GM21526 (cell line): ENCODE results near the gene TMEM164.

Experiments
- ATAC-seq: cut with Tn5 transposase; IDR thresholded peaks from one replicate; pipeline ENCODE4 v1.9.1; 2021; ENCODE audit warnings: moderate library complexity; ENCODE audit not compliant: unreplicated experiment, low FRiP score

Gene TMEM164

DNA sequence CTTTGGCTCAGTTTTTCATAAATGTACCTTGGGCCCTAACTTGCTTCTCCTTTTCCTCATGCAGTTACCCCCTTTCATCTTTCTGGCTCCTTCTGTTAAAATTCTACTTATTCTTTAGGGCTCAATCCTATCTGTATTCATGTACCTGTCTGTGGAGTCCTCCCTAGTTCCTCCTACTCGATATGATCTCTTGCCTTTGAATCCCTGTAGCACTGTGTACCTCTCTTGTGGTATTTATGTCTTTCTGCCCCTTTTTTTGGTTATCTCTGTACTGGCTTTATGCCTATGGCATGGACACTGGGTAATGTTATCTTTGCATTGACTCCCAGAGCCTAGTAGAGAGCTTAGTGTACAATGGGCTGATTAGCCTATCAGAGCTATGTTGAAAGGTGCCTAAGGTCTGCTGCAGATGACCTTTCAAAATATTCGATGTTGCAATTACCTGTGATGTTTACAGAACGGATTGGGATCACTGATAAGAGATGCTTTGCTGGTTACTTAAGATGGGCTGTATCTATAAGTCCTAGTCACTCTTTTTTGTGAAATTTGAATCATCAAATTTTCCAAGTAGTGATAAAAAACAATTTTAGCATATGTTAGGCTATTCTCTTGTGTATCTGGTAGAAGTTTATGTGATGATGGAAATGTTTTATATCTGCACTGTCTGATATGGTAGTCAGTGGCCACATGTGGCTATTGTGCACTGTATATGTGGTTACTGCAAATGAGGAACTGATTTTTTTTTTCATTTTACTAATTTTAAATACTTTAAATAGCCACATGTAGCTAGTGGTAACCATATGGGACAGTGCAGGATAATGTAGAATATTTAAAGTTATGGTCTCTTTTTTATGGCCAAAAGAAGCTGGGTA is 33.5 kb downstream of the TMEM164 start:
- ATAC-seq: no peak

DNA sequence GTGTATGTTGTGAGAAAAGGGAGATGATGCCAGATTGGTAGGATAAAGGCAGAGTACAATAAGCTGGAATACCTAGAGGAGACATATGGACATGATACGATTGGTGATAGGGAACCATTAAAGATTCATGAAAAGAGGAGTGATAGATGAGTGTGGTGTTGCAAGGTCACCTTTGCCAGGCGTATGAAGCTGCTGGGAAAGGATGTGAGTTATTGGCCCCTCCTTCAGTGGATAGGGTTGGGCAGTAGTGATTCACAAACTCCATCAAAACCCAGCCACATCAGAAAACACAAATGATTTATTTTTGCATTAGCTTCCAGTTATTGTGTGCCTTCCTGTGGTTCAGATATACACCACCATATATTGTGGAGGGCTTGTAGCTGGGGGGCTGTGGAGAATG is 34.3 kb downstream of the TMEM164 start:
- ATAC-seq: no peak

DNA sequence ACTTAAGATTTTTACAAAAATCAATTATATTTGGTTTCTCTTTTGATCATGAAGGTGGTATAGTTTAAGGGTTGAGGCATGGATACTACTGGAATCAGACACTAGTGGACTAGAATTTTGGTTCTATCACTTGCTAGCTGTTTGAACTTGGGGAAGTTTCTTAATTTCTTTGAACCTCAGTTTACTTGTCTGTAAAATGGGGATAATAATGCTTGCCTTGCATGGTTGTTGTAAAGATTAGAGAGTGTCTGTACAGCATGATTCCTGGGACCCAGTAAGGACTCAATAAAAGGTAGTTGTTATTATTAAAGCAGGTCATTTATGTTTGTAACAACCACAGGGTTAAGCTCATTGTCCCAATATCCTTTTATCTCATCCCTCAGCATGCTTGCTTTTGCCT is 36.0 kb downstream of the TMEM164 start:
- ATAC-seq: no peak

DNA sequence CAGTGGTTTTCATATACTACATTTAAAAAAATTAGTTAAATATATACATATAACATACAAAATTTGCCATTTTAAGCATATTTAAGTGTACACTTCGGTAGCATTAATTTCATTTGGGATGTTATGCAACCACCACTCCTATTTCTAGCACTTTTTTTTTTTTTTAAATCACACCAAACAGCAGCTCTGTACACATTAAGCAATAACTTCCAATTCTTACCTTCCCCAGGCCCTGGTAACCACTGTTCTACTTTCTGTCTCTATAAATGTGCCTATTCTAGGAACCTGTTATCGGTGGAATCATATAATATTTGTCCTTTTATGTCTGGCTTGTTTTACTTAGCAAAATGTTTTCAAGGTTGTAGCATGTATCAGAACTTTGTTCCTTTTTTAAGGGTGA is 39.1 kb downstream of the TMEM164 start:
- no peak for ATAC-seq

DNA sequence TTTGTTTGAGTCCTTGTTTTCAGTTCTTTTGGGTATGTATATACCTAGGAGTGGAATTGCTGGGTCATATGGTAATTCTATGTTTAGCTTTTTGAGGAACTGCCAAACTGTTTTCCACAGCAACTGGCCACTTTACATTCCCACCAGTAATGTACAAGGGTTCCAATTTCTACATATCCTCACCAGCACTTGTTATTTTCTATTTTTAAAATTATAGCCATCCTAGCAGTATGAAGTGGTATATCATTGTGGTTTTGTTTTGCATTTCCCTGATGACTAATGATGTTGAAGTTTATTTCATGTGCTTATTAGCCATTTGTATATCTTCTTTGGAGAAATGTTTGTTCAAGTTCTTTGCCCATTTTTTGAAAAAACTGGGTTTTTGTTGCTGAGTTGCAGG is 39.6 kb downstream of the TMEM164 start:
- no peak for ATAC-seq

DNA sequence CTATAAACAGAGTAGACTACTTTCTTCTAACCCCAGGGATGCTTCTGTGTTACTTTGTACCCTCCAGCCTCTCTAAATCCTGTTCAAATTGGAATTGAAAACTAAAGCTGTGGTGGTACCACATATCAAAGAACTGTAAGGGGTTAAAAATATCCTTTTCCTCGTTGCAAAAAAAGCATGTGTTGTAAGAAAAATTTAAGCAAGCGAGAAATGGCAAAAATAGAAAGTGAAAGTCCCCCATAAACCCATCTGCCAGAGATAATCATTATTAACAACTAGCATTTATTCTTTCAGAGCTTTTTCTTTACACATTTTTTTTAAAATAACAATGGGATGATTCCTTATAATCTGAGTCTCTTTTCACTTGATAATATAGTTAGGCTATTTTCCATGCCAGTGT is 40.6 kb downstream of the TMEM164 start:
- ATAC-seq: no peak

DNA sequence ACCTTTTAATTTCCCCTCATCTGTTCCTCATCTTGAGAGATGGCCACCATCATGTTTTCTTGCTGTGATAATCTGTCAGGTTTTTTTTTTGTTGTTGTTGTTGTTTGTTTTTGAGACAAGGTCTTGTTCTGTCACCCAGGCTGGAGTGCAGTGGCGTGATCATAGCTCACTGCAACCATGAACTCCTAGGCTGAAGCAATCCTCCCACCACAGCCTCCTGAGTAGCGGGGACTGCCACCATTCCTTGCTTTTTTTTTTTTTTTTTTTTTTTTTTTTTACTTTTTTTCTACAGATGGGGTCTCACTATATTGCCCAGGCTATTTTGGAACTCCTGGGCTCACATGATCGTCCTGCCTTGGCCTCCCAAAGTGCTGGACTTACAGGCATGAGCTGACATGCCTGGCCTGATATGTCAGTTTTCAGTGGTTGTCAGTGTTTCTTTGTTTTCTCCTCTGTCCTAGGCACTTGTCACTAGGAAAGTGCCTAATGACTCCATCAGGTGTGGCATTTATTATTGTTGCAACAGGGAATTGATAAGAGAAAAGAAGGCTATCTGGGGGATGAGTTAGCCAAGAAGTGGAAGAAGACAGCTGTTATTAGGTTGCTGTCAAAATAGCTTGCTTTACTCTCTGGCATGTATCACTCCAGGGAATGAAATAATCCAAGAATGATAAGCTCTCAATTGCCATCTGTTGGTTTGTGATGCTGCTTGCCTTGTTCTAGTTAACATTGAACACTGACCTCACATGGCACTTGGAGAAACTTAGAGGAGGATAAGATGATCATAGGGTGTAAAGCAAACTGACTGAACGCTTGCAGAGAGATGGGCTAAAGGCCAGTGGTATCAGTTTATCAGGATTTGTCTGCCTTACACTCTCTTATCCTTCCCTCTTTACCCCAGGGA is 41.7 kb downstream of the TMEM164 start:
- no peak for ATAC-seq

DNA sequence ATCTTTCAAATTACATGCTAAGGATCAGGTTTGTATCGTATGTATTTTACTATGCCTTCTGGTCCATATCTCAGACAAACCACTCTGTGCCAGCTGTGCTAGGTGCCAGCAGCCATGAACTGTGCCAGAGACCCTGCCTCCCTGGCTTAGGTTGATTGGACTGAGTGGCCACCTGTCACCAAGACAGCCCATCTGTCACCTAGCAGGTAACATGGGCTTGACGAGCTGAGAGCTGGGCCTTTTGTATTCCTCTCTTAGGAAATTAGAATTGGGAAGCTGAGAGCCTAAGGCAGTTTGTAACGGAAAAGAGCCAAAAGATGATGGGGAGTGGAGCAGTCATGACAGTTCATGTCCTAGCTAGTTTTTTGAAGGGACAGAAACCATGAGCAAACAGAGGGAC is 42.5 kb downstream of the TMEM164 start:
- ATAC-seq: no peak

DNA sequence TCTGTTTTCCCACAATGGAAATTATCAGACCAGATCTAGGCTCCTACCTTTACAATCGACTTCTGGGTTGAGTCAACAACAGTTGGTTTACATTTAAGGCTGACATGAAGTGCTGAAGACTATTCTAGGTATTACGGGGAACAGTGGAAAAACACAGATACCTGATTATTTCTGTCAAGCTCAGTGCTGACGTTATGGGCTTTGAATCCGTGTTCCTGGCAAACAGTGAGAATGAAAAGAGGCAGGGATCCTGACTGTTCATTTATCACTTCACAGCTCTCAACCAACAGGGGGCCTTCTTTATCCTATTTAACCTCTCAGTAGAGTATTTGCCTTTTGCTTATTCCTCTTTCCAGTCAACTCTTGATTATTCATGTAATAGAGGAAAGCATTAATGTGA is 43.1 kb downstream of the TMEM164 start:
- ATAC-seq: no peak

DNA sequence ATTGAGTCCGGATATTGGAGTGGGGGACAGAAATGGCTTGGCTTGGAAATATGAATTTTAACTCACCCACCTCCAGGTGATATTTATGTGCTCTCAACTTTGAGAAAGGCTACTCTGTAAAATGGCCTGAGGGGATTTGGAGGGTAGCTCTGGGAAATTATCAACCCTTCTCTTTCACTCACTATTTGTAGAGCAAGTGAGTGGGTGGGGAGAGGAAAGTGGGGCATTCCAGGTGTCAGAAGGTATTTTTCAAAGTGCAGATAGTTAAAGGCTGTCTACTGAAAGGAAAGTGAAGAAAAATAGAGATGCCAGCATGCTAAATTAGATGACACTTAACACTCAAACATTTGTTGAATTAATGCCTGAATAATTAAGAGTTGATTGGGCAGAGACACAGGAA is 44.1 kb downstream of the TMEM164 start:
- ATAC-seq: no peak

DNA sequence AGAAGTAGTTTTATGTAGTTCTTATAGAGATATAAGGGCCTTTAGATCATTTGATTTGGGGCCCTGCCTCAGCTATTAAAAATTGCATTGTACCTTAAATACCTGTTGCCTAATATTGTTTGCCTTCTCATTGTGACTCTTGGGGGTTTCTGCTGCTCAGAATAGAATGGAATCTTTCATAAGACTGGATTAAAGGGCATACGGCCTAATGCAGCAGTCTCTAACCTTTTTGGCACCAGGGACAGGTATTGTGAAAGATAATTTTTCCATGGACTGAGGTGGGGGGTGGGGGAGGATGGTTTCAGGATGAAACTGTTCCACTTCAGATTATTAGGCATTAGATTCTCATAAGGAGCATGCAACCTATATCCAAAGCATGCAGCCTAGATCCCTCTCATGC is 46.2 kb downstream of the TMEM164 start:
- no peak for ATAC-seq

DNA sequence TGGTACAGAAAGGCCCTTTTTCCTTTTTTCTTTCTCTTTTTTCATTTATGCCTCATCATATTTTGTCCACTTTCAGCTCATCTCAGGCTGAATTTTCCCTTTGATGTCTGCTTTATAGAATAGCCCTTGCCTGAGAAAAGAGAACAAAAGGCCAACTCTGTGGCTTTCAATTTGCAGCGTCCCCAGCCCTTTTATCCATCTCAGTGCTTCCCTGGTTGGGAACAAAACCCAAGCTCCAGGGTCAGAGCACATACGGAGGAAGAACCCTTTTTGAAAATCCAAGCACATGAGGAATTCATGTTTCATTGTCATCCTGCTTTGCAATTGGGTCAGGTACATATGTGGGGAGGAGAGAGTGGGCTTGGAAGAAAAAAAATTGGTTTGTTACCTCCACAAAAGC is 47.5 kb downstream of the TMEM164 start:
- ATAC-seq: no peak

DNA sequence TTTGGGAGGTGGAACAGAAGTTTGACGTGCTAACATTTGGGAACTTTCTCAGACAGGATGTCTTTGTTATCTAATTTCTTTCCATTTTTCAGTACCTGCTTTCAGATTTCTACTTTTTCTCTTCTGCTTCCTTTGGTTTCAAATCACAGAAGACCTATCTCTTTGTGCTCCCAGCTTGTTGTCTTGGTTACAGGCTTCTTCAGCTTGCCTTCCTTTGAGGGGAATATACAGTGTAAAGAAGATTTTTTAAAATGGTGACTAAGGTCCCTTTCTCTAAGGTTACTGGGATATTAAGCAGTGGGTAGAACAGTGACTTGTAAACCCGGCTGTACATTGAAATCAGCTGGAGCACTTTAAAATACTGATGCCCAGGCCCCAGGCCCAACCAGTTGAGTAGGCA is 48.0 kb downstream of the TMEM164 start:
- no peak for ATAC-seq

DNA sequence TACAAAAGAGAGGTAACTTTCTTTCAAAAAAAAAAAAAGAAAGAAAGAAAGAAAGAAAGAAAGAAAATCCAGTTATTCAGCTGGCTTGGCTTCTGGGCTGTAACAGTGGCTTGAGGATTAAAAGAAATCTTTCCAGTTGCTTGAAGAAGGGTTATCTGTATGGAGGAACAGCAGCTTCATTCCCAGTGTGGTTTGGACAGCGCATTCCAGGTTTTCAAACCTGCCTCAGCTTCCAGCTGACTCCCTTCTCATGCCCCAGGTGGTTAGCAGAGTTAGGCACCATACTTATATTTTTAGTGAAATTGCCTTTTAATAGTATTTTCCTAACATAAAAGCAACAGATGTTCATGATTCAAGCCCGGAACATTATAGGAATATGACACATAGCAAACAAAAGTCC is 48.6 kb downstream of the TMEM164 start:
- ATAC-seq: no peak

DNA sequence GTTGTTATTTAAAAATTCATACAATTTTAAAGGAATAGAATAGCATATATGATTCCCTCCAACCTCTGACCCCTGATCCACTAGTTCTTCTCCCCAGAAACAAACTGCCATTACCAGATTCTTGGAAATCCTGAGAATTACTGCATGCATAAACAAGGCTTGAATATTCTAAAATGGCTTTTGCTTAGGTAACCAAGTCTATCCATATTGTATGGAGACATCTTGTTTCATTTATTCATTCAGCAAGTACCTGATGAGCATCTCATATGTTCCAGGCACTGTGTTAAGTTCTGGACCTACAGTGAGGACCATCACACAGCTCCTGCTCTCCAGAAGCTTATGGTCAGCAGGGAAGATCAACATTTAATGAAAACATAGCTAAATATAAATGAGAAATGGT is 49.4 kb downstream of the TMEM164 start:
- no peak for ATAC-seq

DNA sequence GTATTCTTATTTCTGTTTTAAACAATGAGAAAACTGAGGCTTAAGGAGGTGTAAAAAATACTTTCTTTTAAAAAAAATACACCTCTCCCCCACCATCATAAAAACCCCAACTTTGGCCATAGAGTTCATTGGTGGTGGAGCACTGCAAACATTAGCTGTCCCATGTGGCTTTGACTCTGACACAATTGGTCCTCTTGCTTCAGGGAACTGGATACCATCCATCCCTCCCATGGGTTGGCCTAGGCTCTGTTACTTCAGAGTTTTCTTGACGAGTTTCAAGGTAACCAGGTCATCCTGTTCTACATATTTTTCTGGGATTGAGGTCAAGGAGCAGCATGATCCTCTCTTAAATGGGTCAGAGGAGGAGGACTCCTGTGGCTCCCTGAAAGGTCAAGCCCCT is 50.5 kb downstream of the TMEM164 start:
- no peak for ATAC-seq

DNA sequence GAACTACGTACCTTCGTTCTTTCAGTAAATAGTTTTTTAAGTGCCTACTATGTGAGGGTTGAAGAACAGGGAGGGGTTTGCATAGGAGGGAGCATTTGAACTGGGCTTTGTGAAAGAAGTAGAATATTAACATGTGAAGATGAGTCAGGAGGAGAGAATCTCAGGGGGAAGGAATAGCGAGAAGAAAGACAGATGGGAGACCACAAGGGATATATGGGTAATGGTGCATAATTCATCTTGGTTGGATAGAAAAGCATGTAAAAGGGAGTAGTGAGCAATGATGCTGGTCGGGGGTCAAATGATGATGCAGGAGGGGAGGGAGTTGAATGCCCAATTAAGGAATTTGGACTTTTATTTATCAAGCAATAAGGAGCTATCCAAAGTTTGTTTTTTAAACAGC is 52.7 kb downstream of the TMEM164 start:
- ATAC-seq: no peak

DNA sequence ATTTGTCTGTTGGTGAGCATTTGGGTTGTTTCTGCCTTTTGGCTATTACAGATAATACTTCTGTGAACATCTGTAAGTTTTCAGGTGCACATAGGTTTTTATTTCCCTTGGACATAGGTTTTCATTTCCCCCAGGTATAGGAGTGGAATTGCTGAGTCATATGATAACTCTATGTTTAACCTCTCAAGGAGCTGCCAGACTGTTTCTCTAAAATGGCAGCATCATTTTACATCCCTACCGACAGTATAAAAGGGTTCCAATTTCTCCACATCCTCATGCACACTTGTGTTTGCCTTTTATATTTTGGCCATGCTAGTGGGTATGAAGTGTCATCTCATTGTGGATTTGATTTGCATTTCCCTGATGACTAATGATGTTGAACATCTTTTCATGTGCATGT is 53.5 kb downstream of the TMEM164 start:
- ATAC-seq: no peak

DNA sequence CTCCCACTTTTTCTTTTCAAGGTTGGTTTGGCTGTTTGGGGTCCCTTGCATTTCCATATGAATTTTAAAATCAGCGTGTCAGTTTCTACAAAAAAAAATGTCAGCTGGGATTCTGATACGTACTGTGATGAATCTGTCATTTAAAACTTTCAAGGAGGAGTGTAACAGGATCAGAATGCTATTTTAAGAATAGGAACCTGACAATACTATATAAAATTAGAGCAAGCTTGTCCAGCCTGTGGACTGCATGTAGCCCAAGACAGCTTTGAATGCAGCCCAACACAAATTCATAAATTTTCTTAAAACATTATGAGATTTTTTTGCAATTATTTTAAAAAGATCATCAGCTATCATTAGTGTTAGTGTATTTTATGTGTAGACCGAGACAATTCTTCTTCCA is 56.5 kb downstream of the TMEM164 start:
- no peak for ATAC-seq

DNA sequence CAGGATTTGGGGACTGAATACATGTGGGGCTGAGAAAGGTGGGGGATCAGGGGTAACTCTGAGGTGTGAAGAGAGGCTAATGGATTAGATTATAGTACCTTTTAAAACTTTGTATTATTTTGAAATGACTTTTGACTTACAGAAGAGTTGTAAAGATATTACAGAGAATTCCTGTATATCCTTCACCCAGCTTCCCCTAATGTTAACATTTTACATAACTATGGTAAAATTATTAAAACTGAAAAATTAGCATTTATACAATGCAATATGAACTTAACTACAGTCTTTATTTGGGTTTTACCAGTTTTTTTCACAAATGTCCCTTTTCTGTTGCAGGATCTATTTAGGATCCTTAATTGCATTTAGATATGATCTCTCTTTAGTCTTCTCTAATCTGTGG is 57.4 kb downstream of the TMEM164 start:
- ATAC-seq: no peak

DNA sequence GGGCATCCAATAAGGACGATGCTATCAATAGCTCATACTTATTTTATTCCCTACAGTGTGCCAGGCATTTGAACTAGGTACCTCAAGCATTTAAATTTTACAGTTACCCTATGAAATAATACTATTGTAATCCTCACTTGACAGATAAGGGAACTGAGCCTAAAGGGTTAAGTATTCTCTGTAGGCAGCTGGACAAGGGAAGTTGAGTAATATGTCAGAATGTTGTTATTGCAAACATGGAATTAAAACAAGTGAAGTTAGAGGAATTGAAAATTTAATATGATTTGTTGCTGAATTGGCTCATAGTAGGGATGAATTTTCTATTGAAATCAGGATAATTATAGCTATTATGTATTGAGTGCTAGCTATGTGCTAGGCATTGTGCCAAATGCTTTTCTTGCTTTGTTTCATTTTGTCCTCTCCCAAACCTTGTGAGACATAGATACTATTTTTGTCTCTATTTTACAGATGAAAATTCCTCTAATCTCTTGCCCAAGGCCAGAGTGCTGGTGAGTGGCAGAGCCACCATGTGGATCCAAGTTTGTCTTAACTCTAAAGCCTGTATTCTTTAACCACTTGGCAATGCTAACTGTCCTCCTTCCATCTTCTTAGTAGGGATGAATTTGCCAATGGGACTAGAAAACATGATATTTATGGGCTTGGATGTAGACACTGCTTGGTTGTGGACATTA is 58.1 kb downstream of the TMEM164 start:
- no peak for ATAC-seq
